WTC11 (cell line): ENCODE data around the gene CDCA7L.

Source experiments
- MXD4 ChIP-seq: fragments of 250-450 bp; sonication (Bioruptor Pico); IDR thresholded peaks from 2 replicates; pipeline ENCODE4 v1.8.0; 2021; ENCODE audit warnings: mild to moderate bottlenecking, moderate library complexity, borderline replicate concordance
- ZNF423 ChIP-seq: fragments of 250-450 bp; sonication (Bioruptor Pico); IDR thresholded peaks from 2 replicates; pipeline ENCODE4 v2.1.2; 2022; ENCODE audit warnings: mild to moderate bottlenecking, moderate library complexity
- TF ChIP-seq, protein P1 (sequence below): sonication (generic); formaldehyde crosslinking; IDR thresholded peaks from 2 replicates; pipeline ENCODE4 v1.8.0; 2022; ENCODE audit warnings: mild to moderate bottlenecking, missing genetic modification reagents

DNA sequence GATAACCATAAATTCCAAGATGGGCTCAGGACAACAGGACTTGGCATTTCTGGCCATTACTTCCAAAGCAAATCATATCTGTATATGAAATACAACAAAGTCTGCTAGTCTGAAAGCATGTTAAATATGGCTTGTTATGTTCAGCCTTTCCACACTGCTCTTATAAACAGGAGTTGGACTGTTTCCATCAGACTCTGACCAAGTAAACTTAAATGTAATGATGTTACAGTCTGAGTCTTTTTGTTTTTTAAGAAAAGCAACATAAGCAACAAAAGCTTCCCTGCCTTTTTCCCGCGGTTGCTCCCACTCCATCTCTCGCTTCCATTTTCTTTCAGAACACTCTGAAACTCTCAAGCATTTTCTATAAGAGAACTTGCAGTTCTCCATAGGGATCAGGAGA lies 8.1 kb upstream of the CDCA7L start:
- TF ChIP-seq, protein P1, sequence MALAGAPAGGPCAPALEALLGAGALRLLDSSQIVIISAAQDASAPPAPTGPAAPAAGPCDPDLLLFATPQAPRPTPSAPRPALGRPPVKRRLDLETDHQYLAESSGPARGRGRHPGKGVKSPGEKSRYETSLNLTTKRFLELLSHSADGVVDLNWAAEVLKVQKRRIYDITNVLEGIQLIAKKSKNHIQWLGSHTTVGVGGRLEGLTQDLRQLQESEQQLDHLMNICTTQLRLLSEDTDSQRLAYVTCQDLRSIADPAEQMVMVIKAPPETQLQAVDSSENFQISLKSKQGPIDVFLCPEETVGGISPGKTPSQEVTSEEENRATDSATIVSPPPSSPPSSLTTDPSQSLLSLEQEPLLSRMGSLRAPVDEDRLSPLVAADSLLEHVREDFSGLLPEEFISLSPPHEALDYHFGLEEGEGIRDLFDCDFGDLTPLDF, result no peak
- TF ChIP-seq ZNF423 (CRISPR knock-in tag), result no peak
- TF ChIP-seq MXD4 (CRISPR knock-in tag), result no peak
